SK-N-MC (cell line): Measurements from ENCODE around the gene IGF2BP2.

Experiments used
- DNase-seq: peaks from one replicate; pipeline ENCODE4 v3.0.0-alpha.2; 2011; ENCODE audit warnings: low read depth, low spot score
- H3K27ac ChIP-seq: fragments of 200-600 bp; sonication (generic); 2 replicates; pipeline ENCODE4 v1.5.1; 2016; ENCODE audit warnings: mixed run types
- H3K36me3 ChIP-seq: fragments of 200-600 bp; sonication (generic); 2 replicates; pipeline ENCODE4 v1.6.1; 2017; ENCODE audit warnings: antibody characterized with exemption, low read length, mixed read lengths; ENCODE audit not compliant: insufficient read depth
- H3K4me3 ChIP-seq: fragments of 200-600 bp; sonication (generic); 2 replicates; pipeline ENCODE4 v1.5.1; 2016
- H3K9ac ChIP-seq: fragments of 200-600 bp; sonication (generic); 2 replicates; pipeline ENCODE4 v1.8.0; 2017; ENCODE audit warnings: mixed run types, mixed read lengths; ENCODE audit not compliant: insufficient read length
- H3K9me3 ChIP-seq: fragments of 200-600 bp; sonication (generic); 2 replicates; pipeline ENCODE4 v1.6.1; 2017; ENCODE audit warnings: low read depth, mild to moderate bottlenecking, antibody characterized with exemption, low read length, moderate library complexity, mixed read lengths
- EZH2 ChIP-seq: fragments of 200-600 bp; sonication (generic); IDR thresholded peaks from one replicate; pipeline ENCODE4 v1.6.1; 2017; ENCODE audit warnings: antibody characterized with exemption
- FOXP2 ChIP-seq: optimal IDR thresholded peaks from 2 replicates; pipeline ENCODE3; 2011; ENCODE audit warnings: mild to moderate bottlenecking, moderate library complexity; ENCODE audit not compliant: insufficient read depth; ENCODE audit errors: extremely low read length, control extremely low read depth
- POLR2AphosphoS5 ChIP-seq: IDR thresholded peaks from 2 replicates; pipeline ENCODE4 v1.6.1; 2012; ENCODE audit warnings: mild to moderate bottlenecking, low read depth, low read length, borderline replicate concordance

The IGF2BP2 gene

GRCh38 chr3:185632996-185633395 lies 191.8 kb downstream of the IGF2BP2 start:
- Histone ChIP-seq H3K36me3 (peaks cover 15% of the 10 kb centered on the region), H3K9ac (no peak overlapping the region), H3K4me3 (no peak overlapping the region), H3K9me3 (no peaks in the 10 kb centered on the region), H3K27ac (0 out of 2 replicates have a peak overlapping the region, but pooled peaks have one; percentile 9)
- no peak for DNase-seq
- TF ChIP-seq EZH2 (no peak), POLR2AphosphoS5 (no peak), FOXP2 (no peak)

GRCh38 chr3:185631508-185632206 lies 193.2 kb downstream of the IGF2BP2 start:
- TF ChIP-seq POLR2AphosphoS5 (no peak), FOXP2 (no peak), EZH2 (no peak)
- H3K4me3 ChIP-seq, result no peak overlapping the region
- H3K36me3 ChIP-seq, result peaks cover 25% of the 10 kb centered on the region
- 0 out of 2 replicates have a peak overlapping the region, but pooled peaks have one; percentile 3 for H3K27ac ChIP-seq
- H3K9ac ChIP-seq, result no peak overlapping the region
- no peak for DNase-seq
- no peaks in the 10 kb centered on the region for H3K9me3 ChIP-seq

- no peaks in the 10 kb centered on the region for H3K9me3 ChIP-seq
- H3K27ac ChIP-seq, result peak overlapping the region; percentile 88
- peaks cover 28% of the 10 kb centered on the region for H3K36me3 ChIP-seq
- no peak overlapping the region for H3K9ac ChIP-seq
- no peak for TF ChIP-seq FOXP2
- TF ChIP-seq EZH2, result no peak
- no peak for TF ChIP-seq POLR2AphosphoS5
- H3K4me3 ChIP-seq, result no peak overlapping the region
- no peak for DNase-seq
Observed at GRCh38 chr3:185631108-185631507, 193.7 kb downstream of the IGF2BP2 start.

GRCh38 chr3:185630182-185630622 lies 194.6 kb downstream of the IGF2BP2 start:
- Histone ChIP-seq H3K36me3 (peaks cover 37% of the 10 kb centered on the region), H3K9ac (no peak overlapping the region), H3K9me3 (no peaks in the 10 kb centered on the region), H3K4me3 (no peak overlapping the region), H3K27ac (peak overlapping the region; percentile 88)
- no peak for DNase-seq
- no peak for TF ChIP-seq POLR2AphosphoS5
- no peak for TF ChIP-seq FOXP2
- TF ChIP-seq EZH2, result no peak

- Histone ChIP-seq H3K36me3 (peaks cover 40% of the 10 kb centered on the region), H3K27ac (peak overlapping the region; percentile 88), H3K4me3 (no peak overlapping the region), H3K9ac (no peak overlapping the region), H3K9me3 (no peaks in the 10 kb centered on the region)
- TF ChIP-seq EZH2 (no peak), FOXP2 (no peak), POLR2AphosphoS5 (no peak)
- DNase-seq, result no peak
Observed at GRCh38 chr3:185629554-185630181, 195.2 kb downstream of the IGF2BP2 start.

GRCh38 chr3:185625784-185626183 lies 199.1 kb downstream of the IGF2BP2 start:
- Histone ChIP-seq H3K36me3 (peaks cover 65% of the 10 kb centered on the region), H3K4me3 (no peak overlapping the region), H3K27ac (no peak overlapping the region), H3K9ac (no peak overlapping the region), H3K9me3 (no peaks in the 10 kb centered on the region)
- no peak for DNase-seq
- TF ChIP-seq POLR2AphosphoS5 (no peak), FOXP2 (no peak), EZH2 (no peak)

GRCh38 chr3:185623939-185624665 lies 200.7 kb downstream of the IGF2BP2 start:
- Histone ChIP-seq H3K36me3 (peaks cover 59% of the 10 kb centered on the region), H3K9ac (no peak overlapping the region), H3K4me3 (no peak overlapping the region), H3K9me3 (no peaks in the 10 kb centered on the region), H3K27ac (no peak overlapping the region)
- TF ChIP-seq FOXP2 (no peak), EZH2 (no peak)
- no peak for DNase-seq

GRCh38 chr3:185613016-185613415 lies 211.8 kb downstream of the IGF2BP2 start:
- TF ChIP-seq EZH2, result no peak
- TF ChIP-seq FOXP2, result no peak
- TF ChIP-seq POLR2AphosphoS5, result no peak
- H3K36me3 ChIP-seq, result peaks cover 65% of the 10 kb centered on the region
- H3K9ac ChIP-seq, result no peak overlapping the region
- H3K9me3 ChIP-seq, result no peaks in the 10 kb centered on the region
- DNase-seq, result no peak
- no peak overlapping the region for H3K27ac ChIP-seq
- no peak overlapping the region for H3K4me3 ChIP-seq
